Measurements from ENCODE around the gene EPHA8.

DNA sequence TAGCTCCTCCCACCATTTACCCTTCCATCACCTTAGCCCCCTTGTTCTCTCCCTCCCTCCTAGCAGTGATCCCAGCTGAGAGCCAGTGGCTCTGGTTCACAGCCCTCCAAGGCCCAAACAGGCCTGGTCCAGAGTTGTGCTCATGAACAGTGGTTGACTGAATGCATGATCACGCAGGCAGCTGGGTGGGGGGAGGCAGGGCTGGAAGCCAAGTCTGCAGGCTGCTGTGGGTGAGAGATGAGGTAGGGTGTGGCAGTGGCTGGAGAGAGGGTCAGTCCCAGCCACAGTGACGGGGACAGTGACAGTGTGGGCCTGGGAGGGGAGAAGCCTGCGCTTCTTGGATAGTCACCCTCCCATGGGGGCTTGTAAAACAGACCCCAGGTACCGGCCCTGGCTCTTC is 22.2 kb downstream of the EPHA8 start:
- TF ChIP-seq EZH2 (IDR thresholded peaks at IDR 0.05; ENCODE audit: borderline replicate concordance, insufficient read depth, low read depth, low read length, poor library complexity, severe bottlenecking): no peak
- TF ChIP-seq, protein P1, sequence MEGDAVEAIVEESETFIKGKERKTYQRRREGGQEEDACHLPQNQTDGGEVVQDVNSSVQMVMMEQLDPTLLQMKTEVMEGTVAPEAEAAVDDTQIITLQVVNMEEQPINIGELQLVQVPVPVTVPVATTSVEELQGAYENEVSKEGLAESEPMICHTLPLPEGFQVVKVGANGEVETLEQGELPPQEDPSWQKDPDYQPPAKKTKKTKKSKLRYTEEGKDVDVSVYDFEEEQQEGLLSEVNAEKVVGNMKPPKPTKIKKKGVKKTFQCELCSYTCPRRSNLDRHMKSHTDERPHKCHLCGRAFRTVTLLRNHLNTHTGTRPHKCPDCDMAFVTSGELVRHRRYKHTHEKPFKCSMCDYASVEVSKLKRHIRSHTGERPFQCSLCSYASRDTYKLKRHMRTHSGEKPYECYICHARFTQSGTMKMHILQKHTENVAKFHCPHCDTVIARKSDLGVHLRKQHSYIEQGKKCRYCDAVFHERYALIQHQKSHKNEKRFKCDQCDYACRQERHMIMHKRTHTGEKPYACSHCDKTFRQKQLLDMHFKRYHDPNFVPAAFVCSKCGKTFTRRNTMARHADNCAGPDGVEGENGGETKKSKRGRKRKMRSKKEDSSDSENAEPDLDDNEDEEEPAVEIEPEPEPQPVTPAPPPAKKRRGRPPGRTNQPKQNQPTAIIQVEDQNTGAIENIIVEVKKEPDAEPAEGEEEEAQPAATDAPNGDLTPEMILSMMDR (IDR thresholded peaks at IDR 0.05): no peak
